ENCODE results near the gene FGG.

FGG gene

DNA sequence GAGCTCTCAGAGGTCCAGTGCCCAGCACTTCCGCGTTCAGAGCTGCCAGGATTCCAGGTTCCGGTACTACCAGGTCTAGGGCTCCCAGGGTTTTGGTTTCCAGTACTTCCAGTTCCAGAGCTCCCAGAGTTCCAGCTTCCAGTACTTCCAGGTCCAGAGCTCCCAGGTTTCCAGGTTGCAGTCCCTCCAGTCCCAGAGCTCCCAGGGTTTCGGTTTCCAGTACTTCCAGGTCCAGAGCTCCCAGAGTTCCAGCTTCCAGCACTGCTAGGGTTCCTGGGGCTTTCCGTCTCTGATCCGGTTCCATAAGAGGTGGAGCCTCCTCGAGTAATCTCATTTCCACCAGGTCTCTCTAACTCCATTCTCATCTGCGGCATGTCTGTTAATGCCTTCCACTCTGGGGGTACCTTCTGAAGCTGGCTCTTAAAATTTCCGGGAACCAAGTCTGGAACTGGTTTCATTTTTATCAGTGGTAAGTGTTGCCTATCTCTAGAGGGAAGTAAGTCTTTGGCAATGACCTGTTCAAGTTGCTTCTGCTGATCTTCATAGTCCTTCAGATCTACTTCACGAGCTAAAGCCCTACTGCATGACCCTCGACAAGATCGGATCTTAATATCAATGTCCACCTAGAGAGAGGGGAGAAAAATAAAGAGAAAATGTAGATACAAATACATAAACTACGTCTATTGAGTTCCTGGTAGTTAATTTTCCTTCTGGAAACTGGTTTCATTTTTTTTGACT, 26.0 kb downstream of the FGG start:
- no peak for DNase-seq (ENCODE audit: low spot score in 2 of 2)
- H3K4me3 ChIP-seq, result no peak overlapping the region
- in situ Hi-C loops (cut with MboI; ENCODE audit: low sequenced_read_pairs), result no loop called here
- no peaks in the 10 kb centered on the region for H3K9me3 ChIP-seq
- no peaks in the 10 kb centered on the region for H3K36me3 ChIP-seq (replicated peaks)
- H3K4me1 ChIP-seq, result no peaks in the 10 kb centered on the region
- peaks cover 4% of the 10 kb centered on the region; the same call in 1 of the 2 replicates for H3K27me3 ChIP-seq (ENCODE audit: low read depth)

DNA sequence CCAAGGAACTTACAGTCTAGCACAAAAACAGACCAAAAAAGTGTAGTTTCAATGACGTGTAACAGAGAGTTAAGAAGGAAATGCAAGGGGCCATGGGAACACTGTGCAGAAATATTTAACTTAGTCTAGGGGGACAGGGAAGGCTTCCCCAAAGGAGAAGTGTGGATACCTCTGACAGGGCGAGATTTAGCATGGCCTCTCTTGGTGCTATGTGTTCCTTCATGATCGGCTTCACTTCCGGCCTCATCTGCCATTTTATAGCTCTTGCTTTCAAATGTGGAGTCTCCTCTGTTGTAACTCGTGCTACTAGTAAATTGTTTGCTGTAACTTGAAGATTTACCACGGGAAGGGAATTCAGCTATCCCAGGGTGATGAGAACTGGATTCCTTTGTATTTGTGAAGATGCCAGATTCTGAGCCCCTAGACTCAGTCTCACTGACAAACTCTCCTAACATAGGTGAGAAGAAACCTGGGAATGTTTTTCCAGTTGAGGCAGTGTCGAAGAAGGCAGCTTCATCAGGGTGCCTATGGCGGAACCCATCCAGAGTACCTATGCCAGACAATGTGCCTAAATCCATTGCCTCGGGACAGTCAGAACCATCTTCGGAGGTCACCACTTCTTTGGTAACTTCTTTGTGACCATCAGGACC, 27.0 kb downstream of the FGG start:
- DNase-seq (ENCODE audit: low spot score in 2 of 2), result no peak
- H3K4me1 ChIP-seq, result no peaks in the 10 kb centered on the region
- in situ Hi-C loops (cut with MboI; ENCODE audit: low sequenced_read_pairs), result no loop called here
- H3K36me3 ChIP-seq (replicated peaks), result no peaks in the 10 kb centered on the region
- H3K9me3 ChIP-seq, result no peaks in the 10 kb centered on the region
- peaks cover 4% of the 10 kb centered on the region; the same call in 1 of the 2 replicates for H3K27me3 ChIP-seq (ENCODE audit: low read depth)
- no peak overlapping the region for H3K4me3 ChIP-seq

DNA sequence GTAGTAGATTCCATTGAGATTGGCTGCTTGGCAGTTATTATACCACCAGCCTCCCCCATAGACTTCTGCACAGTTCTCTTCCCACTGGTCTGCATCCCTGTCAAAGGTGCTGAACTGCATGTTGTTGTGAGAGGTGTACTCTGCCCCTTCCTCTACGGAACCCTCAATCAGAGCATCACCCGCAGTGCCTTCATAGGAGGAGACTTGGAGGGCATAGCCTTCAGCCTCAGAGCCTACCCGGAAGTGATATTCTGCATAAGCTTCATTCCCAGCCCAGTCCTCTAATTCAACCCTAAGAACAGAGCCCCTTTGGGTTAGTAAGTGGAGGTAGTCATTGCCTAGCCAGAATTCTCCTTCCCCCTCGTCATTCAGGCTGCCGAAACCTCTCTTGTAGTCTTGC, 28.2 kb downstream of the FGG start:
- in situ Hi-C loops (cut with MboI; ENCODE audit: low sequenced_read_pairs), result no loop called here
- Histone ChIP-seq H3K4me3 (no peak overlapping the region), H3K4me1 (no peaks in the 10 kb centered on the region), H3K9me3 (no peaks in the 10 kb centered on the region), H3K36me3 (replicated peaks) (no peaks in the 10 kb centered on the region), H3K27me3 (ENCODE audit: low read depth) (0 out of 2 replicates have a peak, but pooled peaks cover 4% of the 10 kb centered on the region)
- no peak for DNase-seq (ENCODE audit: low spot score in 2 of 2)

DNA sequence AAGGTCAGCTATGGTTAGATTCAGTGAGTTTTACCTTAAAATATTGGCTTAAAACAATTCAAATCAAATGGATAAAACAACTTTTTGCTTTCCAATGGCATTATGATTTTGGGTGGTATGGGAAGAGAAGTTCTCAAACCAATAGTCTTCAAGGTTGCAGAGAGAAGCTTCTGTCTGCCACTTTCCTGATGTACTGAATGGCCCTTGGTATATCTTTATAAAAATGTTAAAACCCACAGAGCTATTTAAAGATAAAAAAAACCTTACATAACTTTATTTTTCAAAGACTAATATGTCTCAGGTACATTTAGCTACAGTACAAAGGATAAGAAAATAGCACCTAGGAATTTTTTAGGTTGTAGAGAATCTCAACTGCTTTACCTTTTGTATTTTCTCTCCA, 28.8 kb downstream of the FGG start:
- Histone ChIP-seq H3K36me3 (replicated peaks) (no peaks in the 10 kb centered on the region), H3K4me3 (no peak overlapping the region), H3K4me1 (no peaks in the 10 kb centered on the region), H3K27me3 (ENCODE audit: low read depth) (0 out of 2 replicates have a peak, but pooled peaks cover 4% of the 10 kb centered on the region), H3K9me3 (no peaks in the 10 kb centered on the region; the same call in 1 of the 2 replicates)
- in situ Hi-C loops (cut with MboI; ENCODE audit: low sequenced_read_pairs), result no loop called here
- DNase-seq (ENCODE audit: low spot score in 2 of 2), result no peak

DNA sequence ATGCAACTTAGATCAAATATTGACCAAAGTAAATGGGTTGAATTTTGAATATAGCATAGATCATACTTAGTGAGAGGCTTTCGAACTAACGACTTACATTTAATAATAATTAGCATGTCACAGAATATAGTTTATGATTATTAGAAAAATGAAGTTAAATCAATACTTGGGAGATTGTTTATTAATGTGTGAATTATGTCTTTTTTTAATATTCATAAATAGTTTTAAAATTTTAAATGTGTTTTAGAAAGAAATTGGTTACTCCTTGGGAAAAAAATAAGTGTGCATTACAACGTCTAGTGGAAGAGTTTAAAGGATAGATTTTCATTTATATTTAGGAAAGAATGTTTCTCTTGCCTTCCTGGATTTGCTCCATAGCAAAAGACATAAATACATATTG, 29.2 kb downstream of the FGG start:
- Histone ChIP-seq H3K27me3 (ENCODE audit: low read depth) (0 out of 2 replicates have a peak, but pooled peaks cover 4% of the 10 kb centered on the region), H3K9me3 (no peaks in the 10 kb centered on the region; the same call in 1 of the 2 replicates), H3K36me3 (replicated peaks) (no peaks in the 10 kb centered on the region), H3K4me3 (no peak overlapping the region), H3K4me1 (no peaks in the 10 kb centered on the region)
- in situ Hi-C loops (cut with MboI; ENCODE audit: low sequenced_read_pairs), result no loop called here
- no peak for DNase-seq (ENCODE audit: low spot score in 2 of 2)

DNA sequence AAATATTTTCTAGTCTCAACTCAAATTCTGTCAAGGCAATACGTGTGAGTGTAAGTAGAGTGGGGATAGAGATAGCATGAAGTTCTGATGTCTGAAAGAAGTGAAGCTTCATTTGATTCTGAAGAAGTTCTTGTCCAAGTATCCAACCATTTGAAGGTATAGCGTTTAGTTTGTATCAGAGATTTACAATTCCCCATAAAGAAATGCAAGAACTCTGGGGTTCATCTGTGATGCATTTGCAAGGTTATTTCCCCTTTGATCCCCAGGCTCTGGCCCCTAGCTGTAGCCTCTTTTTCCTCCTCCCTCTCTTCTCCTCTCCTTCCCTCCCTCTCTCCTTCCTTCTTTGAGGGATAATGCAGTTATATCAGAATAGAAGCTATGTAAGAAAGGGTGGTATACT, 29.7 kb downstream of the FGG start:
- in situ Hi-C loops (cut with MboI; ENCODE audit: low sequenced_read_pairs), result no loop called here
- Histone ChIP-seq H3K9me3 (no peaks in the 10 kb centered on the region; the same call in 1 of the 2 replicates), H3K4me3 (no peak overlapping the region), H3K27me3 (ENCODE audit: low read depth) (0 out of 2 replicates have a peak, but pooled peaks cover 4% of the 10 kb centered on the region), H3K4me1 (no peaks in the 10 kb centered on the region), H3K36me3 (replicated peaks) (no peaks in the 10 kb centered on the region)
- no peak for DNase-seq (ENCODE audit: low spot score in 2 of 2)

DNA sequence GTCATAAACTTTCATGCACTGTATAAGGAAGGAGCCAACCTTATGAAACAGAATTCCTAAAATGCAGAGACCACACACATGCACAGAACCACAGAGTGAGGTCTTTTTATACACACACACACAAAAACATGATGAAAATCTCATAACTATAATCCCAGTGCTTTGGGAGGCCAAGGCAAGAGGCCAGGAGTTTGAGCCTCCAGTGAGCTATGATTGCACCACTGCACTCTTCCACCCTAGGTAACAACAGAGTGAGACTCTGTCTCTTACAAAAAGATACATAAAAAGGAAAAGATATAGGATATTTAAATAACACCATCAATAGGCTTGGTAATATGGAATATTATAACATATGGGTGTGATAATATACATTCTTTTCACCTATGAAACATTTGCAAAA, 32.5 kb downstream of the FGG start:
- H3K4me3 ChIP-seq, result no peak overlapping the region
- no peak for DNase-seq (ENCODE audit: low spot score in 2 of 2)
- H3K36me3 ChIP-seq (replicated peaks), result no peaks in the 10 kb centered on the region
- no peaks in the 10 kb centered on the region; the same call in 1 of the 2 replicates for H3K9me3 ChIP-seq
- in situ Hi-C loops (cut with MboI; ENCODE audit: low sequenced_read_pairs), result no loop called here
- peaks cover 6% of the 10 kb centered on the region; the same call in 1 of the 2 replicates for H3K27me3 ChIP-seq (ENCODE audit: low read depth)
- no peaks in the 10 kb centered on the region for H3K4me1 ChIP-seq

DNA sequence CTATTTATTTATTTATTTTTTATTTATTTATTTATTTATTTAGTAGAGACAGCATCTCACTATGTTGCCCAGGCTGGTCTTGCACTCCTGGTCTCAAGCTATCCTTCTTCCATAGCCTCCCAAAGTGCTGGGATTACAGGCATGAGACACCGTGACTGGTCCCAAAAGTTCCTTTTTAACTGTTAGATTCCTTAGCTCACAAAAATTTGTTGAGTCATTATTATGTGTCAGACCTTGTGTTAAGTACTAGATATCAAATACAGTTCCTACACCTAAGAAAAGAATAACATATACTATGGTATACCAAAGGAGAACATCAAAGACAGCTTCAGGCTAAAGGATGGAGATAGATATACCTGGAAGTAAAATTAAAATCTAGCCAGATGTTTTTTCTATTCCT, 33.5 kb downstream of the FGG start:
- peaks cover 6% of the 10 kb centered on the region; the same call in 1 of the 2 replicates for H3K27me3 ChIP-seq (ENCODE audit: low read depth)
- in situ Hi-C loops (cut with MboI; ENCODE audit: low sequenced_read_pairs), result no loop called here
- no peak overlapping the region for H3K4me3 ChIP-seq
- no peaks in the 10 kb centered on the region for H3K4me1 ChIP-seq
- H3K9me3 ChIP-seq, result no peaks in the 10 kb centered on the region; the same call in 1 of the 2 replicates
- no peaks in the 10 kb centered on the region for H3K36me3 ChIP-seq (replicated peaks)
- DNase-seq (ENCODE audit: low spot score in 2 of 2), result no peak

DNA sequence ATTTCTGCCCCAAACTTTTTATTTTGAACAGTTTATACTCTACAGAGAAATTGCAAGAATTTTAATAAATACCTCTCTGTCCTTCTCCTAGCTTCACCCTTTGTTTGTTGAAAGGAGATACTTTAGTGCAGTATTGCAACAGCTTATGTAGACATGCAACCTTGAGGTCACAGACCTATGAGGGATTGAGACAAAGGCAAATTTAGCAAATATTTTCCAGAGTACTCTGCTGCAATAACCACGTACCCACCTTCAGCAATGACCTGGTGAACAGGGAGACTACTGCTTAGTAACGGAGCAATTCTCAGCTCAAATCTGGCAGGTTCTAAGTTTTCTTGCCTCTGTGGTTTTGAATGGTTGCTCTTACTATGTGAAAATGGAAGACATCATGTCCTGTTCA, 35.1 kb downstream of the FGG start:
- Histone ChIP-seq H3K27me3 (ENCODE audit: low read depth) (peaks cover 3% of the 10 kb centered on the region; the same call in 1 of the 2 replicates), H3K9me3 (no peaks in the 10 kb centered on the region; the same call in 1 of the 2 replicates), H3K4me1 (no peaks in the 10 kb centered on the region), H3K4me3 (no peak overlapping the region), H3K36me3 (replicated peaks) (no peaks in the 10 kb centered on the region)
- DNase-seq (ENCODE audit: low spot score in 2 of 2), result no peak
- in situ Hi-C loops (cut with MboI; ENCODE audit: low sequenced_read_pairs), result no loop called here

DNA sequence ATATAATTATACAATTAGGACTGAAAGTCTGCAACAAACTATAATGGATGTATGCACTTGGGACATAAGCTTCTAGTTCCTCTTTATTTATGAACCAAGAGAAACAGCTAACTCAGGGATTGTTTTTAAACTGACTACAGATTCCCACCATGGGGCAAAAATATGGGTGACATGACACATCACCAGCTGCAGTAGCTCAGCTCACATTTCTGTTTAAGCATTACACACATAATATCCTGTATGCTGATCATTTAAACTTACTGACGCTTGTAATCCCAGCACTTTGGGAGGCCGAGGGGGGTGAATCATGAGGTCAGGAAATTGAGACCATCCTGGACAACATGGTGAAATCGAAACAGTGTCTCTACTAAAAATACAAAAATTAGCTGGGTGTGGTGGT, 38.1 kb downstream of the FGG start:
- Histone ChIP-seq H3K36me3 (replicated peaks) (no peaks in the 10 kb centered on the region), H3K4me1 (no peaks in the 10 kb centered on the region), H3K9me3 (no peaks in the 10 kb centered on the region; the same call in 1 of the 2 replicates), H3K27me3 (ENCODE audit: low read depth) (peaks cover 3% of the 10 kb centered on the region; the same call in 1 of the 2 replicates), H3K4me3 (no peak overlapping the region)
- in situ Hi-C loops (cut with MboI; ENCODE audit: low sequenced_read_pairs), result loop anchor here (25.0 kb wide), 1 partner anchor 788 kb away; no protein-coding TSS in a partner anchor
- no peak for DNase-seq (ENCODE audit: low spot score in 2 of 2)

DNA sequence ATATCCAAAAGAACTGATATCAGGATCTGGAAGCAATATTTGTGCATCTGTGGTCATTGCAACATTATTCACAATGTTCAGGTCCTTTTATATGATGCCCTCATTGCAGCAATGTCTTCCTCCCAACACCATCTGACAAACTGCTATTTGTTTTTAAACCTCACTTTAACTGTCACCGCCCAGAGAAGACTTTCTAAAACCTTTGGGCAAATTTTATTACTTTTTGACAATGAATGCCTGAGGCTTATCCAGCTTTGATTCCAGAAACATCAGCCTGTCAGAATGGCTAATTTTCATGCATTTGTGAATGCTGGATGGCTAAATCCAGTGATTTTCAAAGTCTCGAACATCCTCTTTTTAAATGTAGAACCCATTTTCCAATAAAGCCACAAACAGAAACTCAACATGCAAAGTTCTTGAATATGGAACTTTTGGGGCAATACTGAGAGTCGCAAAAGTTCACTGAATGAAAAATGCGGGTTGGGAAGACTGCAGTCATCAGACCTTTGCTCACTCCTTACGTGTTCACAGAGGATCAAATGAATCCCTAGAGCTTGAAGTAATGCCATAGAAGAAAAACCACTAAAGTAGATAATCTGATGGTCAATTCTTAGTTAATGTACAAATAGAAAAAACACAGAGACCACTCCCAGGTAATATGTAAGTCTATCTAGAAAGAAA, 39.1 kb downstream of the FGG start:
- Histone ChIP-seq H3K9me3 (no peaks in the 10 kb centered on the region), H3K36me3 (replicated peaks) (no peaks in the 10 kb centered on the region), H3K4me1 (no peaks in the 10 kb centered on the region), H3K27me3 (ENCODE audit: low read depth) (peaks cover 3% of the 10 kb centered on the region; the same call in 1 of the 2 replicates), H3K4me3 (no peak overlapping the region)
- in situ Hi-C loops (cut with MboI; ENCODE audit: low sequenced_read_pairs), result loop anchor here (25.0 kb wide), 1 partner anchor 789 kb away; no protein-coding TSS in a partner anchor
- no peak for DNase-seq (ENCODE audit: low spot score in 2 of 2)

DNA sequence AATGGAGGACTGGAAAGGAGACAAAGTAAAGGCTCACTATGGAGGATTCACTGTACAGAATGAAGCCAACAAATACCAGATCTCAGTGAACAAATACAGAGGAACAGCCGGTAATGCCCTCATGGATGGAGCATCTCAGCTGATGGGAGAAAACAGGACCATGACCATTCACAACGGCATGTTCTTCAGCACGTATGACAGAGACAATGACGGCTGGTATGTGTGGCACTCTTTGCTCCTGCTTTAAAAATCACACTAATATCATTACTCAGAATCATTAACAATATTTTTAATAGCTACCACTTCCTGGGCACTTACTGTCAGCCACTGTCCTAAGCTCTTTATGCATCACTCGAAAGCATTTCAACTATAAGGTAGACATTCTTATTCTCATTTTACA, 42.9 kb downstream of the FGG start:
- DNase-seq (ENCODE audit: low spot score in 2 of 2), result no peak
- no peaks in the 10 kb centered on the region for H3K9me3 ChIP-seq
- in situ Hi-C loops (cut with MboI; ENCODE audit: low sequenced_read_pairs), result loop anchor here (25.0 kb wide), 1 partner anchor 793 kb away; no protein-coding TSS in a partner anchor
- no peaks in the 10 kb centered on the region for H3K36me3 ChIP-seq (replicated peaks)
- H3K27me3 ChIP-seq (ENCODE audit: low read depth), result no peaks in the 10 kb centered on the region
- no peaks in the 10 kb centered on the region for H3K4me1 ChIP-seq
- H3K4me3 ChIP-seq, result no peak overlapping the region

DNA sequence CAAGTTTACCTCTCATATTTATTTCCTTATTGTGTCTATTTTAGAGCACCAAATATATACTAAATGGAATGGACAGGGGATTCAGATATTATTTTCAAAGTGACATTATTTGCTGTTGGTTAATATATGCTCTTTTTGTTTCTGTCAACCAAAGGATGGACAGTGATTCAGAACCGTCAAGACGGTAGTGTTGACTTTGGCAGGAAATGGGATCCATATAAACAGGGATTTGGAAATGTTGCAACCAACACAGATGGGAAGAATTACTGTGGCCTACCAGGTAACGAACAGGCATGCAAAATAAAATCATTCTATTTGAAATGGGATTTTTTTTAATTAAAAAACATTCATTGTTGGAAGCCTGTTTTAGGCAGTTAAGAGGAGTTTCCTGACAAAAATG, 43.4 kb downstream of the FGG start:
- in situ Hi-C loops (cut with MboI; ENCODE audit: low sequenced_read_pairs), result loop anchor here (25.0 kb wide), 1 partner anchor 793 kb away; no protein-coding TSS in a partner anchor

More for the DNA sequence above, 43.4 kb downstream of the FGG start:
- Histone ChIP-seq H3K9me3 (no peaks in the 10 kb centered on the region), H3K36me3 (replicated peaks) (no peaks in the 10 kb centered on the region), H3K27me3 (ENCODE audit: low read depth) (no peaks in the 10 kb centered on the region), H3K4me3 (no peak overlapping the region), H3K4me1 (no peaks in the 10 kb centered on the region)
- DNase-seq (ENCODE audit: low spot score in 2 of 2), result no peak
